Progenitor cell of endocrine pancreas (in vitro differentiated cells): Measurements from ENCODE around the gene RAD9A. TPM values are rescaled to one million over a fixed set of nuclear protein-coding genes. Genes with fewer than 3 reads are reported as not detected.

Experiments
- DNase-seq: peaks from one replicate; pipeline ENCODE4 v3.0.0; 2021; ENCODE audit warnings: low spot score; ENCODE audit not compliant: unreplicated experiment
- H3K27ac Mint-ChIP-seq: 2 replicates; pipeline ENCODE4 v1.8.0; 2021; ENCODE audit warnings: mild to moderate bottlenecking, moderate library complexity, mixed read lengths
- H3K27me3 Mint-ChIP-seq: 2 replicates; pipeline ENCODE4 v1.8.0; 2021; ENCODE audit warnings: mixed read lengths
- H3K36me3 Mint-ChIP-seq: 2 replicates; pipeline ENCODE4 v1.8.0; 2022; ENCODE audit warnings: mixed read lengths; ENCODE audit not compliant: insufficient read depth
- H3K4me1 Mint-ChIP-seq: 2 replicates; pipeline ENCODE4 v1.8.0; 2021; ENCODE audit warnings: low read depth, mixed read lengths
- H3K4me3 Mint-ChIP-seq: 2 replicates; pipeline ENCODE4 v1.8.0; 2021; ENCODE audit warnings: low read depth, mild to moderate bottlenecking, moderate library complexity, mixed read lengths
- H3K9me3 Mint-ChIP-seq: 2 replicates; pipeline ENCODE4 v1.8.0; 2021; ENCODE audit warnings: low read depth, mixed read lengths
- CTCF ChIP-seq: fragments of 200-600 bp; sonication (generic); IDR thresholded peaks from one replicate; pipeline ENCODE4 v1.5.0; 2021; ENCODE audit warnings: antibody characterized with exemption, mild to moderate bottlenecking; ENCODE audit not compliant: unreplicated experiment
- total RNA-seq: library from RNA; stranded (reverse); gene quantifications from 2 replicates; pipeline ENCODE4 v1.2.1, GENCODE V29; 2021

RAD9A gene
- total RNA-seq, 1 donor from 2014 or later = 39.0 TPM

- no peak overlapping the region for H3K4me3 Mint-ChIP-seq
- H3K36me3 Mint-ChIP-seq = peaks cover 7% of the 10 kb centered on the region
- H3K4me1 Mint-ChIP-seq = peaks cover 14% of the 10 kb centered on the region
- DNase-seq = no peak
- H3K9me3 Mint-ChIP-seq = no peaks in the 10 kb centered on the region
- TF ChIP-seq CTCF = no peak
- H3K27ac Mint-ChIP-seq = no peak overlapping the region
- no peaks in the 10 kb centered on the region for H3K27me3 Mint-ChIP-seq
Observed at GRCh38 chr11:67396259-67396581, 4.4 kb downstream of the RAD9A start.

GRCh38 chr11:67396587-67397389, 5.0 kb downstream of the RAD9A start:
- peaks cover 7% of the 10 kb centered on the region for H3K36me3 Mint-ChIP-seq
- peaks cover 12% of the 10 kb centered on the region for H3K4me1 Mint-ChIP-seq
- no peak for TF ChIP-seq CTCF
- no peaks in the 10 kb centered on the region for H3K9me3 Mint-ChIP-seq
- no peaks in the 10 kb centered on the region for H3K27me3 Mint-ChIP-seq
- no peak for DNase-seq
- no peak overlapping the region for H3K27ac Mint-ChIP-seq
- H3K4me3 Mint-ChIP-seq = no peak overlapping the region

- DNase-seq = no peak
- Mint-ChIP-seq H3K4me1 (peaks cover 8% of the 10 kb centered on the region), H3K36me3 (peaks cover 7% of the 10 kb centered on the region), H3K27me3 (no peaks in the 10 kb centered on the region), H3K27ac (no peak overlapping the region), H3K9me3 (no peaks in the 10 kb centered on the region), H3K4me3 (no peak overlapping the region)
- no peak for TF ChIP-seq CTCF
Observed at GRCh38 chr11:67397536-67397935, 5.8 kb downstream of the RAD9A start.

- no peak for DNase-seq
- Mint-ChIP-seq H3K36me3 (peaks cover 7% of the 10 kb centered on the region), H3K4me1 (peaks cover 6% of the 10 kb centered on the region), H3K27me3 (no peaks in the 10 kb centered on the region), H3K27ac (no peak overlapping the region), H3K9me3 (no peaks in the 10 kb centered on the region), H3K4me3 (no peak overlapping the region)
- TF ChIP-seq CTCF = no peak
Observed at GRCh38 chr11:67397986-67398660, 6.3 kb downstream of the RAD9A start.

- Mint-ChIP-seq H3K4me1 (peaks cover 6% of the 10 kb centered on the region), H3K27ac (no peak overlapping the region), H3K36me3 (peaks cover 5% of the 10 kb centered on the region), H3K9me3 (no peaks in the 10 kb centered on the region), H3K4me3 (peak overlapping the region; percentile 26), H3K27me3 (no peaks in the 10 kb centered on the region)
- no peak for DNase-seq
- TF ChIP-seq CTCF = no peak
Observed at GRCh38 chr11:67398661-67399563, 7.1 kb downstream of the RAD9A start.
